OCI-LY1 (cell line): Measurements from ENCODE around the gene TXNRD3.

Experiments used
- EZH2 ChIP-seq: fragments of 200-600 bp; sonication (generic), shearing (Covaris generic); IDR thresholded peaks from 2 replicates; pipeline ENCODE4 v1.8.0; 2017; ENCODE audit warnings: borderline replicate concordance, mixed run types, mild to moderate bottlenecking, antibody characterized with exemption, low read length, moderate library complexity, mixed read lengths
- TF ChIP-seq, protein P1 (sequence below): fragments of 200-600 bp; sonication (generic), shearing (Covaris generic); IDR thresholded peaks from 2 replicates; pipeline ENCODE4 v1.5.1; 2017; ENCODE audit warnings: mild to moderate bottlenecking, antibody characterized with exemption, low read length, moderate library complexity, mixed read lengths

DNA sequence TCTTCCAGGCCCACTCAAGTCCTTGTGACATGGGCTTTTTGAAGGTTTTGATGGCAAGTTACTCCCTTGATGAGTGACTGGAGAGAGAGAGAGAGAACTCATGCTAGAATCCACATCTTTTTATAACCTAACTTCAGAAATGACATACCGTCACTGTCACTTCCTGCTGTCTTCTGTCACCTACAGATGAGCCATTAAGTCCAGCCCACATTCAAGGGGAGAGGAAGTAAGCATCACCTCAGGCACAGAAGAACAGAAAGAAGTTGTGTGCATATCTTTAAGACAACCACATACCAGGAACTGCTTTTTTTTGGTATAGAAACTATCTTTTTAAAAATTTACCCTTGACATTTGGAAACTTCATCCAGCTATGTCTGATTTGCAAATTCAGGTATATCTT, 16.6 kb upstream of the TXNRD3 start:
- TF ChIP-seq, protein P1, sequence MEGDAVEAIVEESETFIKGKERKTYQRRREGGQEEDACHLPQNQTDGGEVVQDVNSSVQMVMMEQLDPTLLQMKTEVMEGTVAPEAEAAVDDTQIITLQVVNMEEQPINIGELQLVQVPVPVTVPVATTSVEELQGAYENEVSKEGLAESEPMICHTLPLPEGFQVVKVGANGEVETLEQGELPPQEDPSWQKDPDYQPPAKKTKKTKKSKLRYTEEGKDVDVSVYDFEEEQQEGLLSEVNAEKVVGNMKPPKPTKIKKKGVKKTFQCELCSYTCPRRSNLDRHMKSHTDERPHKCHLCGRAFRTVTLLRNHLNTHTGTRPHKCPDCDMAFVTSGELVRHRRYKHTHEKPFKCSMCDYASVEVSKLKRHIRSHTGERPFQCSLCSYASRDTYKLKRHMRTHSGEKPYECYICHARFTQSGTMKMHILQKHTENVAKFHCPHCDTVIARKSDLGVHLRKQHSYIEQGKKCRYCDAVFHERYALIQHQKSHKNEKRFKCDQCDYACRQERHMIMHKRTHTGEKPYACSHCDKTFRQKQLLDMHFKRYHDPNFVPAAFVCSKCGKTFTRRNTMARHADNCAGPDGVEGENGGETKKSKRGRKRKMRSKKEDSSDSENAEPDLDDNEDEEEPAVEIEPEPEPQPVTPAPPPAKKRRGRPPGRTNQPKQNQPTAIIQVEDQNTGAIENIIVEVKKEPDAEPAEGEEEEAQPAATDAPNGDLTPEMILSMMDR = no peak
- no peak for TF ChIP-seq EZH2
